ENCODE results near the gene NFAT5. TPM values are rescaled to one million over a fixed set of nuclear protein-coding genes. Genes with fewer than 3 reads are reported as not detected.
A peak's percentile ranks its signal among the peaks of the same experiment; 100 is the strongest.
"Not testable (repeated sequence)": the region's sequence is repeated elsewhere in the genome, so short reads cannot be mapped to it uniquely, and the experiment has no call there.

The NFAT5 gene
- 25.6 and 28.8 TPM in 2 replicates for total RNA-seq
- long read RNA-seq, partial matches to known transcripts = 1 of 3 reads
- long read RNA-seq, other reads (novel, unspliced or antisense) = 2 of 3 reads

GRCh38 chr16:69565671-69566239, at the start of gene NFAT5:
Gene NFAT5, plus strand, starts transcription at chr16:69565966. Its CDS starts 336 bp downstream, at chr16:69566302.
- H3K4me3 Mint-ChIP-seq = peak within 1 kb of the TSS; percentile 99
- peak within 1 kb of the TSS; percentile 97 for H3K27ac Mint-ChIP-seq (ENCODE audit: unreplicated experiment)

DNA sequence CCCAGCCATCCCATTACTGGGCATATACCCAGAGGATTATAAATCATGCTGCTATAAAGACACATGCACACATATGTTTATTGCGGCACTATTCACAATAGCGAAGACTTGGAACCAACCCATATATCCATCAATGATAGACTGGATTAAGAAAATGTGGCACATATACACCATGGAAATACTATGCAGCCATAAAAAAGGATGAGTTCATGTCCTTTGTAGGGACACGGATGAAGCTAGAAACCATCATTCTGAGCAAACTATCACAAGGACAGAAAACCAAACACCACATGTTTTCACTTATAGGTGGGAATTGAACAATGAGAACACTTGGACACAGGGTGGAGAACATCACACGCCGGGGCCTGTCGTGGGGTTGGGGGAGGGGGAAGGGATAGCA, 47.9 kb upstream of the NFAT5 start:
- not testable (repeated sequence) for DNase-seq (ENCODE audit: low read depth, low spot score); H3K9me3 Mint-ChIP-seq; H3K4me3 Mint-ChIP-seq; H3K4me1 Mint-ChIP-seq; H3K27ac Mint-ChIP-seq (ENCODE audit: unreplicated experiment); H3K27me3 Mint-ChIP-seq (ENCODE audit: low read depth); H3K36me3 Mint-ChIP-seq (ENCODE audit: low read depth)

More at GRCh38 chr16:69565671-69566239, at the start of gene NFAT5:
- Mint-ChIP-seq H3K4me1 (peaks cover 35% of the 10 kb centered on the region), H3K9me3 (no peaks in the 10 kb centered on the region), H3K27me3 (ENCODE audit: low read depth) (no peaks in the 10 kb centered on the region), H3K36me3 (ENCODE audit: low read depth) (no peaks in the 10 kb centered on the region)
- TF ChIP-seq CTCF (conservative IDR thresholded peaks at IDR 0.05) = peak; percentile 33
- DNase-seq (ENCODE audit: low read depth, low spot score) = peak; percentile 96

DNA sequence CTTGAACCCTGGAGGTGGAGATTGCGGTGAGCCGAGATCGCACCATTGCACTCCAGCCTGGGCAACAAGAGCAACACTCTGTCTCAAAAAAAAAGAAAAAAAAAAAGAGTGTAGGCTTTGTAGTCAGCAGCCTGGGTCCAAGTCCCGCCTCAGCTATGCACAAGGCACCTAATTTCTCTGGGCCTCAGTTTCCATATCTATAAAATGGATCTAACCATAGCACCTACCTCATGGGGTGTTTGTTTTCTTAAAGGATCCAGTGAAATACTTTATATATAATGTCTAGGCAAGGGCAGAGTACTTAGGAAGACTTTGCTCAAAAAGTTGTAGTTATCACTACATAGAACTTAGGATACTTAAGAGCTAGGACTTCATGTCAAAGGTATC, 45.4 kb upstream of the NFAT5 start:
- peaks cover 10% of the 10 kb centered on the region for H3K9me3 Mint-ChIP-seq
- H3K36me3 Mint-ChIP-seq (ENCODE audit: low read depth) = no peaks in the 10 kb centered on the region
- H3K4me3 Mint-ChIP-seq = no peak overlapping the region
- no peak for DNase-seq (ENCODE audit: low read depth, low spot score)
- H3K27ac Mint-ChIP-seq (ENCODE audit: unreplicated experiment) = no peak overlapping the region
- TF ChIP-seq CTCF (conservative IDR thresholded peaks at IDR 0.05) = no peak
- peaks cover 9% of the 10 kb centered on the region for H3K4me1 Mint-ChIP-seq
- no peaks in the 10 kb centered on the region for H3K27me3 Mint-ChIP-seq (ENCODE audit: low read depth)

DNA sequence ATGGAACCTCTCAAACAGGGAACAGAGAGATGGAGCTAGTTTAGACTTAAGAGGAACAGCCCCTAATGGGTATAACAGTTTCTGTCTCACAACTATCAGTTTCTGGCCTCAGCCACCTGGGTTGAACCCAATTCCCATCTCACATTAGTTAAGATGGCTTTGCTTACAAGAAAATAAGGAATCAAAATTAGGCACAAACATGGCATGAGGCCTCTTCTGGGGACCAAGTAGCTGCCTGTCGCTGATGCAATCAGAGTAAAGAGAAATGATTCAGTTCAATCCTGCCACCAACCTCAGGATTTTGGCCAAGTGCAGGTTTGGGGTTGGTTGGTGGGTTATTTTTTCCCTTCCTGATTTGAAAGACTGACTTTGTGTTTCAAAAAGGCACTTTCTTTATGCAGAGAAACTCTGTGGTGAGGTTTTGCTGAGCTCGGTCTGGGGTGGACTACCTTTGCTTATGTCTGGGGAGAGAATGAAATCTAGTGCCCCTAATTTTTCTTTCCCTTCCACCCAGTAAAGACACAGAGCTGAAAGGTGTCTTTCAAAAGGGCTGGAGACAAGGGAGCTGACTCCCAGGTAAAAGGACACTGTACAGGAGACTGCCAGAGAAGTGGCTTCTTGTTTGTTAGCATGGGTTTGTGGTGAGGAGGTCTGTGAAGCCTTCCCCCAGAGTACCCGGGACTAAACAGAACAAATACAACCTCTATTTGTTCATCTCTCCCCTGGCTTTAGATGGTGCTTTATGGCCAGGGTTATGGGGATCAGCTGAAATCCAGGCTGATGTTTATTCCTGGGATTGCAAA, 44.8 kb upstream of the NFAT5 start:
- no peaks in the 10 kb centered on the region for H3K27me3 Mint-ChIP-seq (ENCODE audit: low read depth)
- H3K36me3 Mint-ChIP-seq (ENCODE audit: low read depth) = no peaks in the 10 kb centered on the region
- no peak overlapping the region for H3K27ac Mint-ChIP-seq (ENCODE audit: unreplicated experiment)
- no peak for DNase-seq (ENCODE audit: low read depth, low spot score)
- H3K4me1 Mint-ChIP-seq = peaks cover 9% of the 10 kb centered on the region
- H3K4me3 Mint-ChIP-seq = no peak overlapping the region
- peaks cover 7% of the 10 kb centered on the region for H3K9me3 Mint-ChIP-seq
- no peak for TF ChIP-seq CTCF (conservative IDR thresholded peaks at IDR 0.05)

- Mint-ChIP-seq H3K9me3 (peaks cover 6% of the 10 kb centered on the region), H3K4me3 (no peak overlapping the region), H3K4me1 (peaks cover 14% of the 10 kb centered on the region), H3K27me3 (ENCODE audit: low read depth) (no peaks in the 10 kb centered on the region), H3K27ac (ENCODE audit: unreplicated experiment) (no peak overlapping the region), H3K36me3 (ENCODE audit: low read depth) (no peaks in the 10 kb centered on the region)
- no peak for DNase-seq (ENCODE audit: low read depth, low spot score)
- no peak for TF ChIP-seq CTCF (conservative IDR thresholded peaks at IDR 0.05)
These were observed 43.7 kb upstream of the NFAT5 start for GRCh38 chr16:69522041-69522578.
